Measurements from ENCODE around the gene SULF2.
A peak's percentile ranks its signal among the peaks of the same experiment; 100 is the strongest.

SULF2 gene

DNA sequence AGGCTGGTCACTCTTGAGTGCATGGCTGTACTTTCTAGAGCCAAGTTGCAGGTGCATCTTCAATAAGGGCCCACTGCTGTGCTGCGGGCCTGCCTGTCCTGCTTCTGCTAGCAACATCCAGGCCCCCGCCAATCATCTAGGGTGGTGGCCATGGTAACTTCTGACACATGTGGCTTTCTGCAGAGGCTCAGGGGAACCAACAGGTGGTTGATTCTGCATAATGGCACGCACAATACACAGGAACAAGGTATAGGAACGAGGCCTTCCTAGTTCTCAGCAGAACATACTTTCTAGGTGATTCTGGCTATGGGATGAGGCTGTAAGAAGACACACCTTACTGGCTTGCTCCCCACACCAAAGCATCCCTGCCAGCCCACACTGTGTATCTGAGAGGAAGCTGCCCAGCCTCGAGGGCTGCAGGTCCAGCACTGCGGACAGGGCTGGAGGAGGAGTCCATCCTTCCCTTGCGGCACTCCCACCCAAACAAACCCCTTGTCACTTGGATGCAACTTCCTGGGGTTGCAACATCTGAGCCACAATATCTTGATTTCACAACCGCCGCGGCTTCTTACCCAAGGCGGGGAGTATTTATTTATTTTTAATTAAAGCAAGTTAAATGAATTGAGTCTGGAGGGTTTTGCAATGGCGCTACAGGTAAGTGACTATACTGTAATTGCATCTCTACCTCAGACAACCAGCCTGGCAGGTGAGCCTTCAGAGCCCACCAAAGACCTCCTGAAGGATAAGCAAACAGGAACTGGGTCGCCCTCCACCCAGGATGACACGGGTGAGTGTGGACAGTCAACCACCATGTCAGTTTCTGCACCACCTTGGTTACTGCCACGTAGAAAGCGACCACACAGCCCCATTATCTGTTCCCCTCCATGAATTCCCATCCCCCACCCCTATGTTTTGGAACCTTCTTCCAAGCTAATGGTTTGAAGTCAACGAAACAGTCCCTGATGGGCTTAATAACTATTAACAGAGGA is 49.6 kb downstream of the SULF2 start:
- DNase-seq (ENCODE audit: low read depth) = no peak

DNA sequence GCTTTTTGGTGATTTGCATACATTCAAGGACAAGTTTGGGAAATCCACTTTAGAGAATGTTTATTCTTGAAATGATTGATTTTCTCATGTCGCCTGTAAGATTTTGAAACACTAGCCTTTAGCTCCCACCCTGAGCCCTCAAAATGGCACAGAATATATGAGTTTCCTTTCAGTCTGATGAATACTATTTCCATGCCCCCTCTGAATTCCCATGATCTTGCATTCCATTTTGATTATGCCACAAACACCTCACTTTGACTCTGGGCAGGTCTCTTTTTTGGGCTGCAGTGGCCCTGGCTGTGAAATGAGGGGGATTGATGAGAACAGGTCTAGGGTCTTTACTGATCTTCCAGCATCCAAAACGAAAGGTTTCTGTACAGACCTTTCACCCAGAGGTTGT is 50.4 kb downstream of the SULF2 start:
- no peak for DNase-seq (ENCODE audit: low read depth)

DNA sequence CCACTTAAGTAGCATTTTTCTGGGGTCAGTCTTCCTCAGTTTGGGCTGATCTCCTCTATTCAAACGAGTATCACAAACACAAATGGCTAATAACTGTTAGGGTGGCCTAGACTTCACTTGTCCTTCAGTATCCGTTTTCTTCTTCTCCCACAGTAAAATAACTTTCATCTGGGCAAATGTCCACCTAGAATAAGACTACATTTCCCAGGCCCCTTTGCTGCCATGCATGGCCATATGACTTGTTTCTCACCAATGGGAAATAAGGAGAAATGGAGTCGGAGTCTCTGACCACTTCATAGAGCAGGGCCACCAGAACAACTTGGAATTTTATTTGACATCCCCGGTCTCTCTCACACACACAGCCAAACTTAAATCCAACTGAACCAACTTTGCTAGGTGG is 51.4 kb downstream of the SULF2 start:
- DNase-seq (ENCODE audit: low read depth) = no peak

DNA sequence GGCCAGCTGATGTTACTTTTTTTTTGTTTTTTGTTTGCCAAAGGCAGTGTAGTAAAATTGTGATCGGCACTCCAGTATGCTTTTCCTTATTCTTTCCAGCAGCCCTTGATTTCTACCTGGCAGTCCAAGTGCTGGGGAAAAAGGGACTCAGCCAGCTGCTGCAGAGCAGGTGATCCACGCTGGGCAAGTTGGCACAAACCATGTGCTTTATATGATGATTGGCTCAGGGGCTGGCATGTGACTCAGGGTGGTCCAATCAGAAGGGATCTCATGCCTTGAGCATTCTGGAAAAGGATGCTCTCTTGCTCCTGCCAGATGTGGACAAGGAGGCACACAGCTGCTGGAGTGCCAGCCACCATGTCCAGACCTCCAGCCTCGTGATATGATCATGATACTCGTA is 54.5 kb downstream of the SULF2 start:
- no peak for DNase-seq (ENCODE audit: low read depth)

DNA sequence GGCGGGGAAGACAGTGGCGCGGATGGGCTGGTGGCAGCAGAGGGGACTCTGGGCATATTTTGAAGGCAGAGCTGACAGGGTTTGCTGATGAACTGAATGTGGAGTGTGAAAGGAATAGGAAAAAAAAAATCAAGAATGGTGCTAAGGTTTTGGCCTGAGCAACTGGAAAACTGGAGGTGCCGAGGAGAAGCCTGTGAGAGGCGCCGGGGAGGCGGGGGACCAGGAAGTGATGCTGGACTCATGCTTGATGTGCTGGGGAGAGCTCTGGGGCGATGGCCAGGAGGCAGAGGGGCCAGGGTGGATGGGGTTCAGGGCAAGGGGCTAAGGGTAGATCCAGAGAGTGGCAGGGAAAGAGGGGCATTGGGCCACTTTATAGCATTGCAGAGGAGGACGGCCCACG is 55.8 kb downstream of the SULF2 start:
- DNase-seq (ENCODE audit: low read depth) = no peak

DNA sequence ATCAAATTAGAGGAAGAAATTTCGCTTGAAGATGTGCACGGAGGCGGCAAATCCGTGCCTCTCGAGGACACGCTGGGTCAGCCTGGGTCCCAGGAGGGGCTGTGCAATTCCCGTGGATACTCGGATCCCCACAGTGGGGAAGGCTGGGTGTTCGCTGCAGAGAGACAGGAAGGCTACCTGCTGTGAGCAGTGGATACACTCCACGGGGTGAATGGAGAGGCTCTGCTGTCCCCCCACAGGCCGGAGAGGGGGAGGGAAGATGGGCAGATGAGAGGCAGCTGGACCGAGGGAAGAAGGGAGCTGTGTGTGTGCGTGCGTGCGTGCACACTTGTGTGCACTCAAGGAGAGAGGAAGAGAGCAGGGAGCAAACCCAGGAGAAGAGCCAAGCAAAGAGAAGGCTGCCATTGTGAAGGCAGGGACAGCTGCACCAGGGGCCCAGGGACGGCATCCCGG is 57.3 kb downstream of the SULF2 start:
- no peak for DNase-seq (ENCODE audit: low read depth)

DNA sequence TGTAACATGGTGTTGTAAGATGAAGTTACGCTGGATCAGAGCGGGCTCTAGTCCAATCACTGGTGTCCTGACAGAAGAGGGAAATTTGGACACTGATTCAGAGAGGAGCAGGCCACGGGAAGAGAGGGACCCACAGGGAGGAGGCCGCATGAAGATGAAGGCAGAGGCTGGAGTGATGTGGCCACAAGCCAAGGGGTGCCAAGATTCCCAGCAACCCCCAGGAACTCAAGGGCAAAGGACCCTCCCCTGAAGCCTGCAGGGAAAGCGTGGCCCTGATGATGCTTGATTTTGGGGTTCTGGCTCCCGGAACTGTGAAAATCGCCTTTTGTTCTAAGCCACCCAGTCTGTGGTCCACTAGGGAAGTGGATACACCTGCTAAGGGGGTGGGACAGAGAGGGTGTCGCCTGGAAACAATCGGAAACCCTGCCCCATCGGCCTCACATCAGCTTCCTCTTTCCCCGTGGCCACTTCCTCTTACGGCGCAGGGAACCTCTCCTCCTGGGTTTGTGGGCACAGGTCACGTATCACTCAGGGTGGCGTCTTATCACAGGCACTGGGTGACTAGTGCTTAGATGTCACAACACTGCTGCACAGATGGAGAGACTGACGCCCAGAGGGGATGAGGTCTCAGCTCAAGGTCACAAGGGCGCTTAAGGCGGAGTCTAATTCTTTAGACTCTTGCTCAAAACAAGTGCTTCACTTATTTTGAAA is 58.0 kb downstream of the SULF2 start:
- DNase-seq (ENCODE audit: low read depth) = peak; percentile 34

DNA sequence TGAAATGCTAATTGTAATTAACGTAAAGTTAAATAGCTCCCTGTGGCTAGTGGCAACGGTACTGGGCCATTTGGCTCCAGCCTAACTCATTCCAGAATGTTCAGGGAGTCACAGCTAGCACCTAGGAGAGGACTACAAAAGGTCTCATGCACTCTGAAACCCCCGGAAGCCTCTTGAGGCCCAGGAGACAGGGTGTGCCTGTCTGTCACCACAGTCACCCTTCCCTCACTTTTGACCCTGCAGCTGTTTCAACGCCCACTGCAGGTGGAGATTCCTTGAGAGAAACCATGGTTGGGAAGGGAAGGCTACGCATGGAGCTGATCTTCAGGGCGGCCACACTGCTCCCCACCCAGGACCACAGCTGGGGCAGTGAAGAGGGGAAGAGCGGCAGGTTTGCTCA is 58.6 kb downstream of the SULF2 start:
- DNase-seq (ENCODE audit: low read depth) = no peak

DNA sequence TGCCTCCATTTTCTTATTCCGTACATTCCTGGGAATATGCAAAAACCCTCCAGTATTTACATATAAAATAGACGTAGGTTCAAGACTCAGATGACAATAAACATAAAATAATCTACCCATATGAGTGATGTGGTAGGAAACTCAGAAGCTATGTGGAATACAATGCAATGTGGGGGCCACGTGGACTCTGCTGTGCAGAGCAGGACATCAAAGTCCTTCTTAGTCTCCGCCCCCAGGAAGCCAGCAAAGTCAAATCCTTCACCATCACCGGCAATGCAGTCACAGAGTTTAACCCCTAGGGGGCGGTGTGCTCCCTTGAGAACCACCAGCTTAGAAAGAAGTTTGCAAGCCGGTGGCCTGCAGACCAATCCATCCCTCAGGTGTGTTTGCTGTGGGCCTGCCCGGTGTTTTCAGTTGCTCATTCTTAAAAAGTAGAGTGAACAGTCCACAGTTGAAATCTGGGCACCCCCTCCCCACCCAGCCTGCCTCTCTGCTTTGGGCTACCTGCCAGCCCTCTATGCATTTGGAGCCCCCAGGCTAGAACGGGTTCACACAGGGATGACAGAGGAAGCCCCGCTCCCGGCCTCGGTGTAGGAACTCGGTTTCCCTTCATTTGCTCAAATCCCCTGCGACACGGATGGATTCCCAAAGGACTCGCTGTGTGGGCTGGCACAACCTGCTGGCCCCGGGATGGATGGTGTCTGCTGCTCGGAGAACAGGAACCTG is 59.9 kb downstream of the SULF2 start:
- peak; percentile 62 for DNase-seq (ENCODE audit: low read depth)

DNA sequence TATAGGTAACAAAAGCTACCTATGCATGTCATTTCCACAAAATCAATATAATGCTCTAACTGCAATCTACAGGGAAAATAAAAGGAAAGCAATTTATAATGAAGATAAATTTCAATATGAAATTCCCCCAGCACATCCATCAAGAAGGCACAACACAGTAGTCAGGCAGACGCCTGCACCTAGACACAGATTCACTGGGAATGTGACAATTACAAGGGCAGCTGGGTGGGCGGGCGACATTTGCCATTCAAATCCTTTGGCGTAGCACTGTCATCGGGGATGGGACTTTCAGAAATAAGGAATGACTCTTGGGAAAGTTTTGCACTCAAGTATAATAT is 60.4 kb downstream of the SULF2 start:
- no peak for DNase-seq (ENCODE audit: low read depth)

DNA sequence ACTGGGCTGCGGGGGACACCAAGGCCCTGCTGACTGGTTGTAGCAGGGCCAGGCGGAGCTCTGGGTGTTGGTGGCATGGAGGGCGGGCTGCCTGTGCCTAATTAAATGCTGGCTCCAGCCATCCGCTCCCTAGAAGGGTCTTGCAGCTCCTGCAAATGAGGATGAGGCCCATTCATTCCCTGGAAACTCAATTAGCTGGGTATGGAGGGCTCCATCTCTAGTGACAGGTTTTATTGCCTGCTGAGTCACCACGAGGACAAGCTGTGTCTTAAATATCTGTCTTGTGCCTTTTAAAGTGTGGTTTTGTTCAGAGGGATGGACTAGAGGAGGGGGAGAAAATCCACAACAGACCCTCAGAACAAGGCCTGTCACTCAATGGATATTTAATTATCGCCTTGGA is 60.9 kb downstream of the SULF2 start:
- DNase-seq (ENCODE audit: low read depth) = no peak

DNA sequence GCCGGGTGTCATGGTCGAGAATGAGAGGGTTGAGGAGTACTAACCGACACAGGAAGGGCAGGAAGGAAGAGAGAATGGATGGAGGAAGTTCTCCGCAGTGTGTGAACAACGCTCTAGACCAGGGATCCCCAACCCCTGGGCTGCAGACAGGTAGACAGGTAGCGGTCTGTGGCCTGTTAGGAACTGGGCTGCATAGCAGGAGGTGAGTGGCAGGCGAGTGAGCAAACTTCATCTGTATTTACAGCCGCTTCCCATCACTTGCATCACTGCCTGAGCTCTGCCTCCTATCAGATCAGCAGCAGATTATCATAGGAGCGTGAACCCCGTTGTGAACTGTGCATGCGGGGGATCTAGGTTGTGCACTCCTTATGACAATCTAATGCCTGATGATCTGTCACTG is 62.0 kb downstream of the SULF2 start:
- DNase-seq (ENCODE audit: low read depth) = no peak

DNA sequence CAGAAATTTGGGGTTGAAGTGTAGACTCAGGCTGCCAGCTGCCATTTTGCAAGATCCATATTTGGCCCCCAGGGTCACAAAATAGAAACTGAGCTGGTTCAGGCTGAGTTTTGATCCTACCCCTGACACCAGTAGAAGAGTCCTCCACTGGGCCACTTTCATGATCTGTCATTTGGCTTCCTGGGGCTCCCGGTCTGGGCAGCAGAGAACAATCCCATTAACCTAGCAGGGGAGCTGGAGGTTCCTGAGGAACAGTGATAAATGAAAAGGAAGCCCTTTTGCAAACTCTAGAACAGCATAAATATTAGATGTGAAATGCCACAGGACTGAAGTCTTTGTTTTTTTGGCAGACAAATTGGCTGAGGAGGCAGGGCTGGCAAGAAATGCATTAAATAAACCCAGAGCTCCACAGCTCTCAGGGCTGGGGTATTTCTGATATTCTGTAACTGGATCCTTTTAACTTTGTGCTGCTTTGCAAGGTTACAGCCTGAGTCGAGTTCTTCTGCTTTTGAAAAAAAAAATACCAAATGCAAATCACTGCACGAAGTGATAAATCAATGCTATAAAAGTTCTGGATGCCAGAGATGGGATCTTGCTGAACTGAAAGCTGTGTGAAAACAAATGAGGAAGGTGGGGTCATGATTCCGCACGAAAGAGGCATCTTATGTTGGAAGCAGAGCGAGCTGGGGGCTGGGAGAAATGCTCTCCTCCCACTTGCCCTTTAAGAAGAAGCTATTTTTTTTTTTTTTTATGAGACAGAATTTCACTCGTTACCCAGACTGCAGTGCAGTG is 64.4 kb downstream of the SULF2 start:
- no peak for DNase-seq (ENCODE audit: low read depth)

DNA sequence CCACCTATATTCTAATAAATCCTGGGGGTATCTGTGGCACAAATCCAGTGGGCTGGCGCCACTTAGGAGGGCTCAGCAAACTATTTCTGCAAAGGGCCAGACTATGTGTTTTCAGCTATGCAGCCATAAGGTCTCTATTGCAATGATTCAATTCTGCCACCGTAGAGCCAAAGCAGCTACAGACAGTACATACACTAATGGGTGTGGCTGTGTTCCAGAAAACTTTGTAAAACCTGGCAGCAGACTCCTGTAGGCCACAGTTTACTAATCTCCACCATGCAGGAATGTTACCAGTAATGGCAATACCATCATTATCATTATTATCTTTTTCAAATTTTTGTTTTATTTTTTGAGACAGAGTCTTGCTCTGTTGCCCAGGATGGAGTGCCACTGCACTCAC is 65.7 kb downstream of the SULF2 start:
- DNase-seq (ENCODE audit: low read depth) = no peak

DNA sequence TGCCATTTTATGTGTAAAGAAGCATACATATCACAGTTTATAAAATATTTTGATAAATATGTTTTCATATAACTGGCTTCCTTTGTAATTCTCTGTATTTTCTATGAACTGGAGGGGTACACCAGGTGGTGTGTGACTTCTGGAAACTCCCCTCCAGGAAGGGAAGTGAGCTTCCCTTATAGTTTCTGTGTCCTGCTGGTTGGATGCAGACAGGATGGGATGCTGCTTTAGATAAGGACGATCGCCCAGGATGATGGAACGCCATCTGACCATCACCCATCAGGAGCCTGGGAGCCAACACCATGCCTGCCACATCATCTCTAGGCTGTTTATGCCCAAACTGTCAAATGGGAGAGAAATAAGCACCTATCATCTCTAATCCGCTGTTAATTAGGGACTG is 66.1 kb downstream of the SULF2 start:
- DNase-seq (ENCODE audit: low read depth) = no peak

DNA sequence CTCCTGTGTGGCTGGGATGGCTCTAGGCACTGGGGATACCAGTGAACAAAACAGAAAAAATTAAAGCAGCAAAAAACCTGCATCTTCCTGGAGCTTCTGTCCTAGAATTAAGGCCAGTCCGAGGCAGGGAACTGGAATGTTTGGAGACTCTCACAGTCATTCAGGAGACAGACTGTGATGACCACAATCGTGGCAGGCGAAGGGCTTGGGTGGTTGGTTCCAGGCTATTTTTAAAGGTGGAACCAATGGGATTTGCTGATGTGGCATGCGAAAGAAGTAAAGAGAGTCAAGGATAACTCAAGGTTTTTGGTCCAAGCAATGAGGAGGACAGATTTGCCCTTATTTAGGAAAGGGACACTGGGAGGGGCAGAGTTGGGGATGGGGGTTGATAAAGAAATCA is 66.9 kb downstream of the SULF2 start:
- no peak for DNase-seq (ENCODE audit: low read depth)

DNA sequence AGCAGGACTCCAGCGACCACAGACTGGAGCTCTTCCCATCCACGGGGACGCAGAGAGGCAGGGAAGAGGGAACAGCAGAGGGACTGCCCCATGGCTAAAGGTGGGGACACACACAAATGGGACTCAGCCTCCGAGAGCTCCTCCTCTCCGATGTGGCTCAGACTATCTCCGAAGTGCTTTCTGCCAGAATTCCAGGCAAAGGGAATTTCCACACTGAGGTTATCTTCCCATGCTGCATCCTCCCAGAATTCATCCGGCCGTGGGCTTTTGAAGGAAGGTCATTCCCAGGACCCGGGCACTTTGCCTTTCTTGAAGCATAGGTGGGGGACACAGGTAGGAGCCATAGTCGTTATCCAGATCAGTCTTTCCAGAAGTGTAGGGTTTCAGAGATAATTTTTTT is 67.9 kb downstream of the SULF2 start:
- DNase-seq (ENCODE audit: low read depth) = no peak

DNA sequence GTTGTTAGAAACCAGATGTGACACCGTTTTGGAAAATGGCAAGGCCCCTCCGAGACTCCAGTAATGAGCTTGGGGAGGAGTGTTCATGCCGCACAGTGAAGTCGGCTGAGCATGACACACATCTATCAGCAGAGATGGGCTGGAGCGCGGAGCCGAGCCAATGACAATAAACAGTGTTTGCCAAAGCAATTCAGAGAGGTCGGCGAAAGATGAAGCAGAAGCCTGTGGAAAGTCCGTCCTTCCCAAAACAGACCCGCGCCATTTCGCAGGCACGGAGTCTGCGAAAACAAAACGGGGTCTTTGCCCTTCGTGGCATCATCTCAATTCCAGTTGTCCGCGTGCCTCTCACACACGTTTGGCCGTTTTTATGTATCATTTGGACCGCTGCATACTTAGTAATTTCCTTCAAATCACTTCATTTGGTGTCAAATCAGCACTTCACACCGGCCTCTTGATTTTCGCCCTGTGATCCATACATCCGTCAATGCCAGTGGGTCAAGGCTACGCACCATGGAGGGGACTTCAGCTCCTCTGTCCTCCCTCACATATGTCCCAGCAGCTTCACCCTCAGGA is 71.3 kb downstream of the SULF2 start:
- DNase-seq (ENCODE audit: low read depth) = no peak

DNA sequence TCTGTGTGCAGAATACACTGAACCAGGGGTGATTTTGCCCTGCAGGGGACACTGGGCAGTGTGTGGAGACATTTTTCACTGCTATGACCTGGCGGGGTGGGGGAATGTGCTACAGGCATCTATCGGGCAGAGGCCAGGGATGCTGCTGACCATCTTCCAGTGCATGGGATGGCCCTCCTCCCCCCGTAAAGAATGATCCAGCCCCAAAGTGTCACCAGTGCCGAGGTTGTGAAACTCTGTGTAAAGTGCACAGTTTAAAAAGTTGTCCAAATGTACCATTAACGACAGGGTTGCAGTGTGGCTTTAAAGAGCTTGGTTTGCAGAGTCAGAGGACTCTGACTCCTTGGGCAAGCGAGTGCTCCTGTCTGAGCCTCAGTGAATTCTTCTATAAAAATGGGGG is 72.1 kb downstream of the SULF2 start:
- DNase-seq (ENCODE audit: low read depth) = no peak

DNA sequence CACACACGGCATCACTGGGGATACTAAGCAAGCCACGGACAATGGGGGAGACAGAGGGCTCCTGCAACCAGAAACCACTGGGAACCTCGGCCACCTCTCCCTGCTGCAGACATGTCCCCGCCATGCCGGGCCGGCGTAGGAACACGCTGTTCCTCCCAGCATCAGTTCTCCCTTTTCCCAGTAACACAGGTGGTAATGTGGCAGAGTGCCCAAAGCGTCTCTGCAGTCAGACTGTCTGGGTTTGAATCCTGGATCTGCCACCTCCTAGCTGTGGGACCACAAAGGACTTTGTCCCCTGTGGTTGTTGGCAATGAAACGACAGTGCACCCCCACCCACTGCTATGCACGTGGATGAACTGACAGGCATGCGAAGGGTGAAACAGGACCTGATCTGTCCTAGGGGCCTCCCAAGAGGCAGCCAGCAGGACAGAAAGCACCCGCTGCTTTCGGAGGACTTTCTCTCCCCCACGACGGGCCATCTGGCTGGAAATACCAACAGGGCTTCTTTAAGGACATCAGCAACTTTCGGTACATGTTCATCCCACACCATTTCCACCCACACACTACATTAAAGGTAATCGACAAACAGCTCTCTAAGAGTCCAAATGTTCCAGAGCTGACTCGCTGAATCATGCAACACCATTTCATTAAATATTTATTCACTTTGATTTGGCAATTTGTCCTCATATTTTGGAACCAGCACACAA is 74.1 kb downstream of the SULF2 start:
- DNase-seq (ENCODE audit: low read depth) = no peak

DNA sequence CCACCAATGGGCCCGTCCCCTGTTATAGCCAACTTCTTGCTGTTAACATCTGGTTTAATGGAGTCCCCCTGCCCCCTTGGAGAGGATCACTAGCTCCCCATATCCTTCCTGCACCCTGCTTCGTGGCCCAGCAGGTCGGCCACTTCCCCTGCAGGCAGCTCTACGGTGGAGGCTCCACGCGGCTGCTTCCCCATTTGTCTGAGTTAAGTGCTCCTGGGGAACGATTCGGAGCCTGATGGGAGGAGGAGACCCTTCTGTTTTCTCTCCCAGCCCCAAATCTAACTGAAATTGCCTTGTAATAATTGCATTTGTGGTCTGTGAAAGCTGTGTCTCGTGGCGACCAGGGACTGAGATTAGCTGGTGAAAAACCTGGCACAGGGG is 74.6 kb downstream of the SULF2 start:
- DNase-seq (ENCODE audit: low read depth) = no peak

Measured in stimulated activated CD8-positive, alpha-beta memory T cell treated with anti-CD3 and anti-CD28 coated beads, Interleukin-4, amount 100 ng/mL, for 24 hours (primary cell).